HG02588 (cell line): ENCODE results near the gene NMD3.

Experiments used
- ATAC-seq: cut with Tn5 transposase; IDR thresholded peaks from one replicate; pipeline ENCODE4 v1.9.1; 2021; ENCODE audit warnings: mild to moderate bottlenecking, moderate library complexity; ENCODE audit not compliant: unreplicated experiment

NMD3 gene

GRCh38 chr3:161230621-161231171 is 9.6 kb downstream of the NMD3 start:
- no peak for ATAC-seq

- ATAC-seq, result no peak
Measured at GRCh38 chr3:161231861-161232260, 10.8 kb downstream of the NMD3 start.

- ATAC-seq, result no peak
Measured at GRCh38 chr3:161233557-161233956, 12.4 kb downstream of the NMD3 start.

- ATAC-seq, result no peak
Measured at GRCh38 chr3:161236240-161236639, 15.1 kb downstream of the NMD3 start.

- no peak for ATAC-seq
Measured at GRCh38 chr3:161239700-161240099, 18.6 kb downstream of the NMD3 start.

GRCh38 chr3:161244538-161244937 is 23.4 kb downstream of the NMD3 start:
- ATAC-seq, result no peak

GRCh38 chr3:161247049-161247448 is 25.9 kb downstream of the NMD3 start:
- no peak for ATAC-seq

GRCh38 chr3:161250116-161250515 is 29.0 kb downstream of the NMD3 start:
- no peak for ATAC-seq

- ATAC-seq, result no peak
Measured at GRCh38 chr3:161251716-161252115, 30.6 kb downstream of the NMD3 start.

GRCh38 chr3:161252143-161252542 is 31.0 kb downstream of the NMD3 start:
- ATAC-seq, result no peak

GRCh38 chr3:161253711-161254110 is 32.6 kb downstream of the NMD3 start:
- ATAC-seq, result no peak

- no peak for ATAC-seq
Measured at GRCh38 chr3:161254861-161255260, 33.8 kb downstream of the NMD3 start.

GRCh38 chr3:161263057-161263456 is 41.9 kb downstream of the NMD3 start:
- ATAC-seq, result no peak

- no peak for ATAC-seq
Measured at GRCh38 chr3:161264852-161265251, 43.7 kb downstream of the NMD3 start.

GRCh38 chr3:161265916-161266571 is 44.9 kb downstream of the NMD3 start:
- ATAC-seq, result no peak

- ATAC-seq, result no peak
Measured at GRCh38 chr3:161266731-161267150, 45.6 kb downstream of the NMD3 start.

GRCh38 chr3:161267646-161268045 is 46.5 kb downstream of the NMD3 start:
- no peak for ATAC-seq

- no peak for ATAC-seq
Measured at GRCh38 chr3:161268601-161269000, 47.5 kb downstream of the NMD3 start.

- ATAC-seq, result no peak
Measured at GRCh38 chr3:161270991-161271390, 49.9 kb downstream of the NMD3 start.

GRCh38 chr3:161271646-161272045 is 50.5 kb downstream of the NMD3 start:
- no peak for ATAC-seq

GRCh38 chr3:161272524-161272923 is 51.4 kb downstream of the NMD3 start:
- no peak for ATAC-seq

- no peak for ATAC-seq
Measured at GRCh38 chr3:161273589-161274218, 52.6 kb downstream of the NMD3 start.
